Melanocyte of skin (primary cell): ENCODE results near the gene GBGT1. TPM values are rescaled to one million over a fixed set of nuclear protein-coding genes. Genes with fewer than 3 reads are reported as not detected.

ENCODE experiments used
- total RNA-seq, 2 donors: library from RNA; depleted of rRNA; stranded (reverse); fragments of >200 nt; gene quantifications; 2 replicates each; pipeline ENCODE4 v1.2.3, GENCODE V29; 2012

GBGT1 gene
- total RNA-seq: 1 to 10 TPM; 4.8 to 8.3 TPM

GRCh38 chr9:133163504-133164172, at the start of gene GBGT1:
Gene GBGT1, minus strand, starts transcription at chr9:133163914. Its CDS starts 1,502 bp downstream, at chr9:133162412.

GRCh38 chr9:133208880-133209300, 45.2 kb upstream of the GBGT1 start, which contains the start of gene OBP2B:
Gene OBP2B, minus strand, starts transcription at chr9:133209250. Its CDS starts 51 bp downstream, at chr9:133209199.

DNA sequence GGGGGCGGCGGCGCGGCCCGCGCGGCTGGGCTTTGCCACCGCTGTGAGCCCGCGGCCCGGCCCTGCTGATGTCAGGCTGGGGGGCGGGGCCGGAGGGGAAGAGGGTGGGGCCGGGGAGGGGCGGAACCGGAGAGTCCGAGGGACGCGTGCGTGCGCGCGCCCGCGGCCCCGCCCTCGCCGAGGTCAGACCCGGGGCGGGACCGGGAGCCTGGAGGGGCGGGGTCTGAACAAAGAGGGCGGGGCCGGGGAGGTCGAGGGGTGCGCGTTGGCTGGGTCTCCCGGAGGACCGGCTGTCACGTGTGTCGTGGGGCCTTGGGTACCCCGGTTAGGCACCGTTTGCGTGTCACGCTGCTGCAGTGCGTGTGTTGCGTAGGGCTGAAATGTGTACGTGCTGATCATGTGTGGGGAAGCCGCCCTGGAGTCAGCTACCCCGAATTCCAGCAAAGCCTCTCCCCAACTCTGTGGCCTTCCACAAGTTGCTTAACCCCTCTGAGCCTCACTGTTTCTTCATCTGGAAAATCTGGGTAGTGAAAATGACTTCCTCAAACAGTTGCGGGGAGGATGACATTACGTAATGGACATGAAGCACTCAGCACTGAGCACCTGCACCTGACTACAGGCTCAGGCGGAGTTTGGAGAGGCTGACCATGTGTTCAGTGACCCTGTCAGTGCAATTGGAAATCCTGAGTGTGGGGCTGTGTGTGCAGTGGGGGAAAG, 42.4 kb downstream of the GBGT1 start, which contains the start of gene RALGDS:
Gene RALGDS (minus strand): TSS at position 43 of the 717 bp plus-strand sequence. CDS start 86 bp downstream, outside the sequence.

Other genes with a start within 250 kb of the GBGT1 start
- gene TSC1, start 219.3 kb downstream of the GBGT1 start, total RNA-seq: 10 to 100 TPM; 52.6 to 63.0 TPM
- gene GFI1B, start 185.2 kb downstream of the GBGT1 start, total RNA-seq: under 1 TPM in 1 of 2 donors, not detected in 1; under 0.01 TPM
- 10 to 100 TPM; 41.0 to 67.3 TPM for gene GTF3C5, start 132.9 kb downstream of the GBGT1 start, total RNA-seq
- gene CEL, start 101.9 kb downstream of the GBGT1 start, total RNA-seq: under 1 TPM in 1 of 2 donors, not detected in 1; under 0.01 TPM
- 10 to 100 TPM; 29.9 to 30.0 TPM for gene RALGDS, start 42.7 kb downstream of the GBGT1 start, total RNA-seq
- gene OBP2B, start 45.3 kb upstream of the GBGT1 start, total RNA-seq: not detected
- gene ABO, start 111.3 kb upstream of the GBGT1 start, total RNA-seq: not detected
- gene SURF6, start 172.3 kb upstream of the GBGT1 start, total RNA-seq: 10 to 100 TPM in 1 of 2 donors, 1 to 10 TPM in 1; 5.9 to 13.0 TPM
- 10 to 100 TPM; 13.4 to 17.6 TPM for gene MED22, start 184.2 kb upstream of the GBGT1 start, total RNA-seq
- gene RPL7A, start 184.3 kb upstream of the GBGT1 start, total RNA-seq: 1,000 to 10,000 TPM in 1 of 2 donors, 100 to 1,000 TPM in 1; 802 to 1,411 TPM
- gene SURF1, start 192.6 kb upstream of the GBGT1 start, total RNA-seq: 10 to 100 TPM; 18.2 to 19.6 TPM
- gene SURF2, start 192.6 kb upstream of the GBGT1 start, total RNA-seq: 10 to 100 TPM; 18.3 to 18.9 TPM
- 100 to 1,000 TPM; 233 to 367 TPM for gene SURF4, start 212.1 kb upstream of the GBGT1 start, total RNA-seq
- 1 to 10 TPM; 2.0 to 4.1 TPM for gene STKLD1, start 212.5 kb upstream of the GBGT1 start, total RNA-seq